ENCODE data around the gene CTSW.

Gene CTSW

GRCh38 chr11:65925397-65925796 lies 45.8 kb downstream of the CTSW start:
- TF ChIP-seq CTCF (conservative IDR thresholded peaks at IDR 0.05; ENCODE audit: low read depth, low read length), result no peak
- no peak overlapping the region for H3K4me3 ChIP-seq (IDR thresholded peaks at IDR 0.05; ENCODE audit: insufficient read depth, low read depth, low read length)
- no peaks in the 10 kb centered on the region for H3K79me2 ChIP-seq (ENCODE audit: insufficient read depth, low read depth)
- H3K4me2 ChIP-seq, result no peak overlapping the region
- peaks cover 40% of the 10 kb centered on the region for H3K4me1 ChIP-seq (ENCODE audit: low read depth, poor library complexity, severe bottlenecking)
- no peak overlapping the region for H3K27ac ChIP-seq
- H2AFZ ChIP-seq (ENCODE audit: low read depth), result no peak overlapping the region
- H3K27me3 ChIP-seq (ENCODE audit: insufficient read depth, low read depth), result no peaks in the 10 kb centered on the region
- H3K9ac ChIP-seq, result no peak overlapping the region
- no peaks in the 10 kb centered on the region for H3K36me3 ChIP-seq (ENCODE audit: insufficient read depth)
- no peaks in the 10 kb centered on the region for H4K20me1 ChIP-seq (ENCODE audit: insufficient read depth)

GRCh38 chr11:65927904-65928397 lies 48.3 kb downstream of the CTSW start:
- Histone ChIP-seq H3K4me1 (ENCODE audit: low read depth, poor library complexity, severe bottlenecking) (peaks cover 35% of the 10 kb centered on the region), H3K4me2 (peak overlapping the region; percentile 91), H3K36me3 (ENCODE audit: insufficient read depth) (no peaks in the 10 kb centered on the region), H3K27ac (peak overlapping the region; percentile 86), H3K9ac (peak overlapping the region; percentile 47; the same call in 1 of the 2 replicates), H3K27me3 (ENCODE audit: insufficient read depth, low read depth) (no peaks in the 10 kb centered on the region), H3K79me2 (ENCODE audit: insufficient read depth, low read depth) (no peaks in the 10 kb centered on the region), H2AFZ (ENCODE audit: low read depth) (peak overlapping the region; percentile 75), H3K4me3 (IDR thresholded peaks at IDR 0.05; ENCODE audit: insufficient read depth, low read depth, low read length) (no peak overlapping the region), H4K20me1 (ENCODE audit: insufficient read depth) (no peaks in the 10 kb centered on the region)
- TF ChIP-seq CTCF (conservative IDR thresholded peaks at IDR 0.05; ENCODE audit: low read depth, low read length), result no peak

GRCh38 chr11:65928667-65929066 lies 49.0 kb downstream of the CTSW start:
- TF ChIP-seq CTCF (conservative IDR thresholded peaks at IDR 0.05; ENCODE audit: low read depth, low read length), result no peak
- H3K4me3 ChIP-seq (IDR thresholded peaks at IDR 0.05; ENCODE audit: insufficient read depth, low read depth, low read length), result no peak overlapping the region
- peak overlapping the region; percentile 86 for H3K27ac ChIP-seq
- H3K9ac ChIP-seq, result peak overlapping the region; percentile 47; the same call in 1 of the 2 replicates
- H2AFZ ChIP-seq (ENCODE audit: low read depth), result peak overlapping the region; percentile 75
- H3K36me3 ChIP-seq (ENCODE audit: insufficient read depth), result no peaks in the 10 kb centered on the region
- no peaks in the 10 kb centered on the region for H4K20me1 ChIP-seq (ENCODE audit: insufficient read depth)
- H3K4me2 ChIP-seq, result peak overlapping the region; percentile 91
- H3K27me3 ChIP-seq (ENCODE audit: insufficient read depth, low read depth), result no peaks in the 10 kb centered on the region
- no peaks in the 10 kb centered on the region for H3K79me2 ChIP-seq (ENCODE audit: insufficient read depth, low read depth)
- H3K4me1 ChIP-seq (ENCODE audit: low read depth, poor library complexity, severe bottlenecking), result peaks cover 35% of the 10 kb centered on the region

GRCh38 chr11:65931773-65932557 lies 52.3 kb downstream of the CTSW start:
- Histone ChIP-seq H3K79me2 (ENCODE audit: insufficient read depth, low read depth) (no peaks in the 10 kb centered on the region), H3K36me3 (ENCODE audit: insufficient read depth) (no peaks in the 10 kb centered on the region), H3K27ac (no peak overlapping the region), H3K27me3 (ENCODE audit: insufficient read depth, low read depth) (no peaks in the 10 kb centered on the region), H3K4me2 (no peak overlapping the region), H4K20me1 (ENCODE audit: insufficient read depth) (no peaks in the 10 kb centered on the region), H3K4me1 (ENCODE audit: low read depth, poor library complexity, severe bottlenecking) (peaks cover 38% of the 10 kb centered on the region), H3K9ac (no peak overlapping the region), H3K4me3 (IDR thresholded peaks at IDR 0.05; ENCODE audit: insufficient read depth, low read depth, low read length) (no peak overlapping the region), H2AFZ (ENCODE audit: low read depth) (no peak overlapping the region)
- no peak for TF ChIP-seq CTCF (conservative IDR thresholded peaks at IDR 0.05; ENCODE audit: low read depth, low read length)
